Transverse colon (tissue), 3 donors: Measurements from ENCODE around the gene LINS1.

ENCODE experiments used
- CTCF ChIP-seq, 5 experiments: fragments of 200-600 bp in 3 of 5; fragments of 450-650 bp in 2 of 5; sonication (generic) in 3 of 5; IDR thresholded peaks; 1 replicate in 2 of 5; 2 replicates in 3 of 5; pipeline ENCODE4 v1.5.1; 2016 to 2017; ENCODE audit warnings: antibody characterized with exemption in 5 of 5, inconsistent platforms in 3 of 5, mild to moderate bottlenecking in 2 of 5, moderate library complexity in 1 of 5
- POLR2A ChIP-seq: fragments of 450-650 bp; IDR thresholded peaks from one replicate; pipeline ENCODE4 v1.6.1; 2016; ENCODE audit warnings: antibody characterized with exemption, mild to moderate bottlenecking, moderate library complexity

DNA sequence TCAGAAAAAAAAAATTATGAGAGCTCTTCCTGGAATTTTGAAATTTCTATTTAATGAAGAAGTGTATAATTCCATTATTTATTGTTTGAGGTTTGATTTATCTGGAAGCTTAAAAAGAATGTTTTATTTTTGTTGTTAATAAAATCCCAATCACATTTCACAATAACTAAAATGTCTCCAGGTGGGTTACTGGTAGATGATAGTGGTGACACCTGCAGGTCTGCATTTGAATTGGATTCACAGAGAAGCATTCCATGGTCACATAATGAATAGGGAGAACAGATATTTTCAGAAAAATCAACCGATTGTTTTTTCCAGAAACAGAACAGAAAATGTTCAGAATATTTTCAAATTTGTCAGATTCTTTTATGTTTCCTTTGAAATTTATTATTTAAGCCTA, 48.7 kb upstream of the LINS1 start:
- TF ChIP-seq CTCF (IDR thresholded peaks at IDR 0.05): peak in 3 of 5 experiments; percentile 14 to 17 (median 15)
- no peak for TF ChIP-seq POLR2A
